K562 (cell line): Measurements from ENCODE around the gene TP53I3. TPM values are rescaled to one million over a fixed set of nuclear protein-coding genes. Genes with fewer than 3 reads are reported as not detected.
"Not testable (repeated sequence)": the region's sequence is repeated elsewhere in the genome, so short reads cannot be mapped to it uniquely, and the experiment has no call there.

ENCODE experiments used
- ATAC-seq: fragments of 200-7000 bp; cut with Tn5 transposase; 3 replicates; pipeline ENCODE4 v1.9.1; 2020; ENCODE audit warnings: moderate library complexity
- BruUV-seq: library from RNA; stranded (reverse); fragments of 400-500 nt; replicated peaks from 2 replicates; lab custom pipeline; 2021; lab: Mats Ljungman, UMichigan
- CTCF ChIA-PET: fragments of 300-600 bp; formaldehyde crosslinking; extraction: SDS; loops from one replicate; lab custom pipeline; 2021; ENCODE audit warnings: low intra/inter-chr PET ratio; lab: Yijun Ruan, JAX
- POLR2A ChIA-PET: fragments of 300-600, 350-650 bp; sonication (Branson Sonifier 250); formaldehyde crosslinking; extraction: SDS; loops from one replicate; lab custom pipeline; 2021; ENCODE audit warnings: antibody characterized with exemption, inconsistent platforms; lab: Yijun Ruan, JAX
- DNase-seq, 4 experiments: peaks; one replicate each; pipeline versions ENCODE4 v3.0.0 to v3.0.0-alpha.2; 2011 to 2018; ENCODE audit warnings: low spot score in 3 of 4, mixed read lengths in 3 of 4; ENCODE audit errors: extremely low read depth in 1 of 4
- FAIRE-seq: peaks from 2 replicates; lab custom pipeline; 2011; peaks lifted over from hg19 to GRCh38; lab: Jason Lieb, UNC
- H2AFZ ChIP-seq: 2 replicates; pipeline ENCODE4 v1.6.0; 2011; ENCODE audit warnings: low read depth, low read length, control low read depth, inconsistent platforms
- H3K27ac ChIP-seq: fragments of 200-600 bp; 3 replicates; pipeline ENCODE4 v1.8.0; 2011; ENCODE audit warnings: low read depth, mild to moderate bottlenecking, control low read depth, inconsistent platforms, low read length, moderate library complexity, mixed read lengths; ENCODE audit errors: extremely low read depth
- H3K27me3 ChIP-seq, 2 experiments: fragments of 300-600 bp in 1 of 2; 2 replicates in 1 of 2; 3 replicates in 1 of 2; pipeline versions ENCODE4 v1.6.0 to v1.8.0; 2011; ENCODE audit warnings: inconsistent platforms in 2 of 2, low read length in 2 of 2, mild to moderate bottlenecking in 1 of 2, mixed read lengths in 1 of 2, moderate library complexity in 1 of 2; ENCODE audit not compliant: control insufficient read depth in 2 of 2, insufficient read depth in 2 of 2
- H3K36me3 ChIP-seq: fragments of 300-600 bp; 3 replicates; pipeline ENCODE4 v1.8.0; 2011; ENCODE audit warnings: mild to moderate bottlenecking, low read length, inconsistent platforms; ENCODE audit not compliant: control insufficient read depth, insufficient read depth
- H3K4me1 ChIP-seq, 2 experiments: fragments of 200-600 bp in 1 of 2; replicated peaks in 1 of 2; 2 replicates in 1 of 2; 3 replicates in 1 of 2; pipeline versions ENCODE4 v1.5.1 to v1.8.0; 2011; ENCODE audit warnings: inconsistent platforms in 2 of 2, low read length in 2 of 2, mild to moderate bottlenecking in 1 of 2, mixed read lengths in 1 of 2, moderate library complexity in 1 of 2; ENCODE audit not compliant: control insufficient read depth in 2 of 2, insufficient read depth in 2 of 2
- H3K4me2 ChIP-seq: 2 replicates; pipeline ENCODE4 v1.6.1; 2011; ENCODE audit warnings: low read length, control low read depth, inconsistent platforms, mixed read lengths; ENCODE audit not compliant: insufficient read depth
- H3K4me3 ChIP-seq: fragments of 200-600 bp; sonication (generic), shearing (Covaris generic); 2 replicates; pipeline ENCODE4 v1.5.1; 2016; ENCODE audit warnings: control low read depth, inconsistent platforms
- H3K79me2 ChIP-seq: fragments of 200-600 bp; 3 replicates; pipeline ENCODE4 v1.8.0; 2011; ENCODE audit warnings: low read length, inconsistent platforms; ENCODE audit not compliant: control insufficient read depth, insufficient read depth
- H3K9ac ChIP-seq, 2 experiments: 2 replicates each; pipeline versions ENCODE4 v1.6.0 to v1.6.1; 2011; ENCODE audit warnings: low read depth in 2 of 2, low read length in 2 of 2, control low read depth in 1 of 2, inconsistent platforms in 1 of 2, mild to moderate bottlenecking in 1 of 2, mixed read lengths in 1 of 2; ENCODE audit not compliant: insufficient read depth in 1 of 2
- H3K9me1 ChIP-seq: one replicate; pipeline ENCODE4 v1.6.0; 2011; ENCODE audit warnings: inconsistent platforms, mild to moderate bottlenecking, low read length, moderate library complexity; ENCODE audit not compliant: control insufficient read depth, insufficient read depth
- H3K9me3 ChIP-seq: replicated peaks from 2 replicates; pipeline ENCODE4 v1.5.1; 2011; ENCODE audit warnings: low read depth, low read length, inconsistent platforms; ENCODE audit not compliant: control insufficient read depth, insufficient read depth
- H4K20me1 ChIP-seq: replicated peaks from 2 replicates; pipeline ENCODE4 v1.6.1; 2011; ENCODE audit warnings: low read length, inconsistent platforms, mixed read lengths; ENCODE audit not compliant: control insufficient read depth, insufficient read depth
- BCOR ChIP-seq: fragments of 450-650 bp; IDR thresholded peaks from 2 replicates; pipeline ENCODE4 v1.6.1; 2016
- DACH1 ChIP-seq: fragments of 450-650 bp; IDR thresholded peaks from 2 replicates; pipeline ENCODE4 v1.6.1; 2018; ENCODE audit not compliant: partially characterized antibody
- ETV1 ChIP-seq: fragments of 450-650 bp; conservative IDR thresholded peaks from 2 replicates; pipeline ENCODE4 v1.6.1; 2016; ENCODE audit warnings: missing genetic modification characterization, control low read depth, low read depth, missing compliant biosample characterization
- KAT8 ChIP-seq: fragments of 450-650 bp; IDR thresholded peaks from 2 replicates; pipeline ENCODE4 v1.6.1; 2016; ENCODE audit warnings: low read depth, mild to moderate bottlenecking
- KLF16 ChIP-seq: IDR thresholded peaks from 2 replicates; pipeline ENCODE4 v1.6.1; 2016; ENCODE audit warnings: antibody characterized with exemption
- NFE2L1 ChIP-seq: fragments of 450-650 bp; IDR thresholded peaks from 2 replicates; pipeline ENCODE4 v1.6.1; 2016; ENCODE audit warnings: missing genetic modification characterization, low read depth, mild to moderate bottlenecking, missing compliant biosample characterization, moderate library complexity, borderline replicate concordance
- NR2F6 ChIP-seq: fragments of 450-650 bp; formaldehyde crosslinking; IDR thresholded peaks from 2 replicates; pipeline ENCODE4 v1.4.0; 2020; ENCODE audit warnings: mild to moderate bottlenecking
- POLR2G ChIP-seq: fragments of 200-400 bp; formaldehyde crosslinking; IDR thresholded peaks from 2 replicates; pipeline ENCODE4 v1.6.1; 2017; ENCODE audit warnings: low read depth, mild to moderate bottlenecking, antibody characterized with exemption, low read length, moderate library complexity
- SMARCA5 ChIP-seq: fragments of 450-650 bp; IDR thresholded peaks from 2 replicates; pipeline ENCODE4 v1.6.1; 2016
- SNAPC5 ChIP-seq: fragments of 250-450 bp; sonication (Bioruptor Pico); IDR thresholded peaks from 2 replicates; pipeline ENCODE4 v1.8.0; 2021; ENCODE audit warnings: moderate library complexity, mild to moderate bottlenecking, inconsistent platforms
- TFAP4 ChIP-seq: sonication (generic); formaldehyde crosslinking; IDR thresholded peaks from 2 replicates; pipeline ENCODE4 v1.8.0; 2022; ENCODE audit warnings: missing genetic modification reagents, mild to moderate bottlenecking, moderate library complexity, borderline replicate concordance
- ZNF197 ChIP-seq: fragments of 200-800 bp; sonication (Bioruptor generic); IDR thresholded peaks from 2 replicates; pipeline ENCODE4 v1.6.1; 2016; ENCODE audit warnings: low read depth, missing genetic modification characterization, missing compliant biosample characterization
- ZNF384 ChIP-seq: IDR thresholded peaks from 2 replicates; pipeline ENCODE4 v1.6.1; 2012; ENCODE audit warnings: low read depth, low read length, improper control_type of control experiment
- WGBS: fragments of 100-300 bp; shearing (Covaris generic); methylation state at CpG from one replicate; pipeline ENCODE4 v1.1.6; 2016; ENCODE audit warnings: low coverage, mixed read lengths; ENCODE audit not compliant: insufficient coverage; ENCODE audit errors: missing lambda C conversion rate; 5-methylcytosine and 5-hydroxymethylcytosine counted together
- in situ Hi-C: fragments of 300-500 bp; cut with MboI; formaldehyde crosslinking; loops from 4 replicates; pipeline ENCODE4 v1.15.0; 2018; ENCODE audit warnings: inconsistent platforms, mixed read lengths
- intact Hi-C: fragments of 100-400 bp; cut with micrococcal nuclease; formaldehyde crosslinking; loops from 2 replicates; pipeline ENCODE4 v1.14.2; 2022
- polyA plus RNA-seq, 8 experiments: library from polyadenylated mRNA; depleted of rRNA in 4 of 8; stranded (reverse) in 5 of 8; unstranded in 3 of 8; fragments of >200 nt; fragmentation: Nextera tagmentation in 2 of 8; fragmentation: Illumina TruSeq in 1 of 8; extraction: Ambion mirVana in 2 of 8; extraction: Trizol in 1 of 8; gene quantifications; 2 replicates each; pipeline versions ENCODE4 v1.2.1 to v1.2.3, GENCODE V29; 2011 to 2014; ENCODE audit warnings: inconsistent platforms in 1 of 8, missing spikeins in 1 of 8
- total RNA-seq, 7 experiments: library from RNA; depleted of rRNA in 6 of 7; stranded (reverse); fragments of >200 nt in 6 of 7; fragmentation: Illumina TruSeq in 2 of 7; extraction: Trizol in 2 of 7; gene quantifications; 2 replicates each; pipeline versions ENCODE4 v1.2.1 to v1.2.3, GENCODE V29; 2011 to 2021; ENCODE audit warnings: low replicate concordance in 1 of 7
- TF ChIP-seq, protein P1 (sequence below), 2 experiments: fragments of 450-650 bp in 1 of 2; sonication (generic) in 1 of 2; formaldehyde crosslinking; conservative IDR thresholded peaks; 2 replicates each; pipeline versions ENCODE4 v1.4.0 to v1.8.1; 2020 to 2022; ENCODE audit warnings: mild to moderate bottlenecking in 1 of 2, missing genetic modification reagents in 1 of 2
- TF ChIP-seq, protein P2 (sequence below): fragments of 250-450 bp; sonication (Bioruptor Pico); IDR thresholded peaks from 2 replicates; pipeline ENCODE4 v1.8.0; 2022; ENCODE audit warnings: moderate library complexity, mild to moderate bottlenecking, inconsistent platforms

The TP53I3 gene
- total and polyA plus RNA-seq, 9 of the 15 experiments (the other 6 are each of a cell fraction or from before 2014, with no cell fraction given) = 0.65 to 9.5 (median 5.6) TPM

DNA sequence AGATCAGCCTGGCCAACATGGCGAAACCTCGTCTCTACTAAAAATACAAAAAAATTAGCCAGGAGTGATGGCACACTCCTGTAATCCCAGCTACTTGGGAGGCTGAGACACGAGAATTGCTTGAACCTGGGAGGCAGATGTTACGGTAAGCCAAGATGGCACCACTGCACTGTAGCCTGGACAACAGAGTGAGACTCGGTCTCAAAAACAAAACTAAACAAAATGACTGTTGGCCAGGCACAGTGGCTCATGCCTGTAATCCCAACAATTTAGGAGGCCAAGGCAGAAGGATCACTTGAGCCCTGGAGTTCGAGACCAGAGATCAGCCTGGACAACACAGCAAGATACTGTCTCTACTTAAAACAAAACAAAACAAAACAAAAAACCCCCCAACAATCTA is 41.5 kb downstream of the TP53I3 start:
- H4K20me1 ChIP-seq, DNase-seq, in situ Hi-C loops, H3K4me1 ChIP-seq, H3K9ac ChIP-seq, H2AFZ ChIP-seq, H3K27ac ChIP-seq, H3K4me3 ChIP-seq, H3K4me2 ChIP-seq, H3K9me3 ChIP-seq, BruUV-seq, ATAC-seq, FAIRE-seq, CTCF ChIA-PET, H3K9me1 ChIP-seq, intact Hi-C loops, H3K27me3 ChIP-seq: not testable (repeated sequence)
- Histone ChIP-seq H3K36me3 (peaks cover 28% of the 10 kb centered on the region), H3K79me2 (peaks cover 51% of the 10 kb centered on the region)
- POLR2A ChIA-PET = interaction anchor here (0.6 kb wide), 1 partner anchor 116 kb away, joined by 3 read pairs; the partner anchor contains the start of gene ATAD2B
- WGBS = 91% methylated on average over 6 of the region's 6 CpGs
- TF ChIP-seq BCOR = 0 out of 2 replicates have a peak, but pooled peaks have one; percentile 18

DNA sequence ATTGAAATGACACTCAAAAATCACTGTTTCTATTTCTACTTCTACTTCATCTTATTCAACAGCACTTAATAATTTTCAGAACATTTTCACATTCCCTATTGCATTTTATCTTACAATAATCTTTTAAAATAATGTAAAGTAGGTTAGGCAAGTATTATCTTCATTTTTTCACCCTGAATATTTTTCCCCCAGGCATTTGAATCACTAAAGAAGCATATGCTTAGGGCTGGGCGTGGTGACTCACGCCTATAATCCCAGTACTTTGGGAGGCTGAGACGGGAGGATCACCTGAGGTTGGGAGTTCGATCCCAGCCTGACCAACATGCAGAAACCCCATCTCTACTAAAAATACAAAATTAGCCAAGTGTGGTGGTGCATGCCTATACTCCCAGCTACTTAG is 44.1 kb downstream of the TP53I3 start:
- POLR2A ChIA-PET = no interaction called here
- intact Hi-C loops = no loop called here

More for the DNA sequence above, 44.1 kb downstream of the TP53I3 start:
- no TSS peak for BruUV-seq
- H3K4me3 ChIP-seq = no peak overlapping the region
- TF ChIP-seq ETV1 (tag) = no peak
- no peak for TF ChIP-seq ZNF384
- TF ChIP-seq SMARCA5 = no peak
- TF ChIP-seq ZNF197 (CRISPR knock-in tag) = no peak
- no peak for TF ChIP-seq NR2F6 (CRISPR knock-in tag)
- TF ChIP-seq, protein P1, sequence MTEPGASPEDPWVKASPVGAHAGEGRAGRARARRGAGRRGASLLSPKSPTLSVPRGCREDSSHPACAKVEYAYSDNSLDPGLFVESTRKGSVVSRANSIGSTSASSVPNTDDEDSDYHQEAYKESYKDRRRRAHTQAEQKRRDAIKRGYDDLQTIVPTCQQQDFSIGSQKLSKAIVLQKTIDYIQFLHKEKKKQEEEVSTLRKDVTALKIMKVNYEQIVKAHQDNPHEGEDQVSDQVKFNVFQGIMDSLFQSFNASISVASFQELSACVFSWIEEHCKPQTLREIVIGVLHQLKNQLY (CRISPR knock-in tag; conservative IDR thresholded peaks at IDR 0.05) = no peak
- no peak for TF ChIP-seq TFAP4 (CRISPR knock-in tag)
- TF ChIP-seq NFE2L1 (tag) = no peak
- TF ChIP-seq KAT8 = no peak
- TF ChIP-seq DACH1 = no peak
- no peak for TF ChIP-seq POLR2G
- no peak for TF ChIP-seq KLF16
- TF ChIP-seq SNAPC5 (CRISPR knock-in tag) = no peak
- TF ChIP-seq, protein P2, sequence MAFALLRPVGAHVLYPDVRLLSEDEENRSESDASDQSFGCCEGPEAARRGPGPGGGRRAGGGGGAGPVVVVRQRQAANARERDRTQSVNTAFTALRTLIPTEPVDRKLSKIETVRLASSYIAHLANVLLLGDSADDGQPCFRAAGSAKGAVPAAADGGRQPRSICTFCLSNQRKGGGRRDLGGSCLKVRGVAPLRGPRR = no peak
- H3K27me3 ChIP-seq = no peaks in the 10 kb centered on the region
- no peak overlapping the region for H3K4me2 ChIP-seq
- no peak overlapping the region for H3K27ac ChIP-seq
- peaks cover 50% of the 10 kb centered on the region for H3K79me2 ChIP-seq
- no peaks in the 10 kb centered on the region for H3K9me1 ChIP-seq
- no peaks in the 10 kb centered on the region for H3K9me3 ChIP-seq
- FAIRE-seq = no peak
- no peak for ATAC-seq
- 86% methylated on average over 4 of the region's 4 CpGs for WGBS
- no peak overlapping the region for H3K9ac ChIP-seq
- H3K4me1 ChIP-seq = no peaks in the 10 kb centered on the region; a peak in 2 of 5 replicates
- no peak for DNase-seq
- no peaks in the 10 kb centered on the region; the same call in 1 of the 2 replicates for H4K20me1 ChIP-seq
- in situ Hi-C loops = no loop called here
- no peak overlapping the region for H2AFZ ChIP-seq
- peaks cover 49% of the 10 kb centered on the region for H3K36me3 ChIP-seq
- CTCF ChIA-PET = no interaction called here
